D721Med (cell line): ENCODE results near the gene PIK3C2G.
"Not testable (repeated sequence)": the region's sequence is repeated elsewhere in the genome, so short reads cannot be mapped to it uniquely, and the experiment has no call there.

ENCODE experiments used
- DNase-seq: peaks from one replicate; pipeline ENCODE4 v3.0.0; 2011; ENCODE audit warnings: low spot score; ENCODE audit not compliant: insufficient read length
- FAIRE-seq: peaks from 2 replicates; lab custom pipeline; 2011; peaks lifted over from hg19 to GRCh38; lab: Jason Lieb, UNC
- CTCF ChIP-seq: IDR thresholded peaks from 2 replicates; pipeline ENCODE4 v1.5.1; 2012; ENCODE audit warnings: mild to moderate bottlenecking, control low read depth; ENCODE audit not compliant: insufficient read depth; ENCODE audit errors: missing control alignments

PIK3C2G gene

GRCh38 chr12:18676996-18677588 is 415.8 kb downstream of the PIK3C2G start:
- FAIRE-seq (no peak), DNase-seq (no peak)
- TF ChIP-seq CTCF: no peak

GRCh38 chr12:18681818-18682217 is 420.5 kb downstream of the PIK3C2G start:
- TF ChIP-seq CTCF: no peak
- no peak for DNase-seq
- FAIRE-seq: no peak

- FAIRE-seq (no peak), DNase-seq (no peak)
These were observed 422.2 kb downstream of the PIK3C2G start for GRCh38 chr12:18683327-18684013.

GRCh38 chr12:18684430-18684829 is 423.1 kb downstream of the PIK3C2G start:
- DNase-seq: no peak
- no peak for FAIRE-seq

More at GRCh38 chr12:18683327-18684013, 422.2 kb downstream of the PIK3C2G start:
- TF ChIP-seq CTCF: no peak

GRCh38 chr12:18689771-18690170 is 428.5 kb downstream of the PIK3C2G start:
- FAIRE-seq (no peak), DNase-seq (no peak)
- TF ChIP-seq CTCF: no peak

More at GRCh38 chr12:18684430-18684829, 423.1 kb downstream of the PIK3C2G start:
- no peak for TF ChIP-seq CTCF

- no peak for TF ChIP-seq CTCF
- no peak for FAIRE-seq
These were observed 429.3 kb downstream of the PIK3C2G start for GRCh38 chr12:18690653-18691052.

GRCh38 chr12:18693986-18694385 is 432.7 kb downstream of the PIK3C2G start:
- DNase-seq, FAIRE-seq: not testable (repeated sequence)

More at GRCh38 chr12:18690653-18691052, 429.3 kb downstream of the PIK3C2G start:
- DNase-seq: no peak
